ENCODE results near the gene DCAF12.

DNA sequence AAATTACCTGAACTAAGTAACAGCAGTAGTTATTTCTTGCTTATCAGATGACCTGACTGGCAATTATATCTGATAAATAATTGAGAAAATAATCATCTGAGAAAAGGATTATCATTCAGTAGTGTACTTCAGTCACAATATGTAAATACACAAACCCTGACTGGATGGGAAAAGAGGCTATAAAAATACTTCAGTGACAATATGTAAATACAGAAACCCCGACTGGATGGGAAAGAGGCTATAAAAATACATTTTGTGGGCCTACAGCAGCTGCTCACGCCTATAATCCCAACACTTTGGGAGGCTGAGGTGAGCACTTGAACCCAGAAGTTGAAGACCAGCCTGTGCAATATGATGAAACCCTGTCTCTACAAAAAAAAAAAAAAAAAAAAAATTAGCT lies 88.9 kb downstream of the DCAF12 start:
- TF ChIP-seq POLR2A (IDR thresholded peaks at IDR 0.05): no peak
- TF ChIP-seq, protein P1, sequence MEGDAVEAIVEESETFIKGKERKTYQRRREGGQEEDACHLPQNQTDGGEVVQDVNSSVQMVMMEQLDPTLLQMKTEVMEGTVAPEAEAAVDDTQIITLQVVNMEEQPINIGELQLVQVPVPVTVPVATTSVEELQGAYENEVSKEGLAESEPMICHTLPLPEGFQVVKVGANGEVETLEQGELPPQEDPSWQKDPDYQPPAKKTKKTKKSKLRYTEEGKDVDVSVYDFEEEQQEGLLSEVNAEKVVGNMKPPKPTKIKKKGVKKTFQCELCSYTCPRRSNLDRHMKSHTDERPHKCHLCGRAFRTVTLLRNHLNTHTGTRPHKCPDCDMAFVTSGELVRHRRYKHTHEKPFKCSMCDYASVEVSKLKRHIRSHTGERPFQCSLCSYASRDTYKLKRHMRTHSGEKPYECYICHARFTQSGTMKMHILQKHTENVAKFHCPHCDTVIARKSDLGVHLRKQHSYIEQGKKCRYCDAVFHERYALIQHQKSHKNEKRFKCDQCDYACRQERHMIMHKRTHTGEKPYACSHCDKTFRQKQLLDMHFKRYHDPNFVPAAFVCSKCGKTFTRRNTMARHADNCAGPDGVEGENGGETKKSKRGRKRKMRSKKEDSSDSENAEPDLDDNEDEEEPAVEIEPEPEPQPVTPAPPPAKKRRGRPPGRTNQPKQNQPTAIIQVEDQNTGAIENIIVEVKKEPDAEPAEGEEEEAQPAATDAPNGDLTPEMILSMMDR (IDR thresholded peaks at IDR 0.05): no peak

All from heart left ventricle (tissue), 13 donors.